Daoy (cell line): ENCODE data around the gene MAML3. TPM values are rescaled to one million over a fixed set of nuclear protein-coding genes. Genes with fewer than 3 reads are reported as not detected.

Source experiments
- DNase-seq: peaks from one replicate; pipeline ENCODE4 v3.0.0-alpha.2; 2015; ENCODE audit warnings: low read depth
- total RNA-seq: library from RNA; depleted of rRNA; stranded (reverse); fragments of >200 nt; shearing (Covaris generic); gene quantifications from 2 replicates; pipeline ENCODE4 v1.2.3, GENCODE V29; 2014

The MAML3 gene
- total RNA-seq, 1 experiment from 2014 or later = 2.7 TPM

DNA sequence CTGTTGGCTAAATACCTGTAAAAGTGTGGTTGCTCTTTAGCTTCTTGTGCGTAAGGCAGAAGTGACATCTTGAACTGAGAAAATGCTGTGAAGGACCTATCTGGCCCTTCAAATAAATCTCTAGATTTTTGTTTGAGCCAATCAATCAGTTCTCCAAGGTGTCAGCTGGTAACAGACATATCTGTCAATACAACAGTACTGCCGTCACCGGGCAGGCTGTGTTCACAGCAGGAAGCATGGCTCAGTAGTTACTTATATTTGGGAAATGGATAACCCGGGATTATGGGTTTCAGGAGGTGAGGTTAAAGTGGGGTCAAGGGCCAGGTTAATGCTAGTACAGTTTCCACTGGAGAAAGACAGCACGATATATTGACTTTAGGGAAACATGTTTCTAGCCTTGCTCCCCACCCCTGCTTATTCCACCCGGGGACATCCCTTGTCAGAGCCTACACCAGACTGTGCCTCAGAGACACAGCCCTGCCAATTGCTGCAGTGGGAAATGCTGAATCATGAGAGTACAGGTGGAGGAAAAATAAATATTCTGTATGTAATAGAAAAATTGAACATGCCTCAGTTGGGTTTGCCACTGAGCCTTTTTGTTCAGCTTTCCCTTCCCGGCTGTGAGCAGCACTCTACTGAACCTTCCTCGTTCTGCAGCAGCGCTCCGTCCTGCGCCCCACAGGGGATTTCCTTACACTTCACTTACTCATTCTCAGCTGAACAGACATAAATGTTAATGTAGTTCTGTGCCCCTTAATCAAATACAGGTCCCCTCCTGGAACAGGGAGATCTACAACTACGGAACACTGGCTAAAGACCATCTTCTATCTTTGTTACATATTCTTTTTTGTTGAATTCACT lies 367.3 kb downstream of the MAML3 start:
- DNase-seq = no peak

DNA sequence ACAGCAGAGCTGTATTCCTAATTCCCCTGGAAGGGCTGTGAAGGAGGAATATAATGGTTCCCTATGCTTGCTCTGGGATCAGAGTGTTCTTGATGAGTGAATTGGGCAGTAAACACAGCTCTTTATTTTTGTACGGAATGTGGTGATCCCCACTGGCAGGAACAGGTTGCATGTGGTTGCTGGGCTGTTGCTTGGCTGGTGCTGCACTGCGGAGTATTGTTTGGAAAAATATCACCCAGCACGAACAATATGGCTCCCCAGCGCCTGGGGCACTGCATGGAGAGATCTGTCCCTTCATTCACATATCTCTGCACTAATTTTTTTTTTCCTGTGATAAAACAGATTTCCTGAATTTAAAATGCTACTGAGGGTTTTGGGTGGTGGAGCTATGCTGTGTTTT lies 368.6 kb downstream of the MAML3 start:
- DNase-seq = no peak

DNA sequence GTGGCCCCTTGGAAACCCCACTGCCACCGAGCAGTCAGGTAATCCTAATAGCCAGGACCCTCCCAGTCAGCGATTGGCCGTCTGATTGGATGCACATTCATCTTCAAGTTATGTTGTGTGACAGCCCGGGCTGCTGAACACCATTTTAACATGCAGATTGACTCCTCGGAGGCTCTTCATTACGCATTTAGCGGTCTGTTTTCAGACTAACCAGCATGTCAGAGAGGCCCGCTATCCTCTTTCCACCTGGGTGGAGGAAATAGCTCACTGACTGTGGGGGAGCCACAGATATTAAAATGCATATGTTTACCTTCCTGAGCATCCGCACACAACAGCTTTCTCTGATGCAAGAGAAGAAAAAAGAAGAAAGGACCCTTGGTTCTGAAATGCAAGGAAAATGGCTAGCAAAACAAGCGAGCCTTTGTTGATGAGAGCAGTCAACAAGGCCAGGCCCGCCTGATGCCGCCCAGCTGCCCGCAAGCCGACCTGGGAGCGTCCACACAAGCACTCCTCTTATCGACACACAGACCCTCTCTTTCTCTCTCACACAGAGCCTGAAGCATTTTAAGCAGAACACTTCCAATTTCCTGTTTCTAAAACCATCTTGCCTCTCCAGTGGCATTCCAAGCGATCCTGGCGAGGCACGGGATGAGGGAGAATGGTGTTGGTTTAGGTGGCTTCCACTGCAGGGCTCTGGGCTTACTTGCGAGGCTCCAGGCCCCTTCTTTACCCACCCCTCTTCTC lies 370.1 kb downstream of the MAML3 start:
- DNase-seq = no peak

GRCh38 chr4:139782926-139783522 lies 371.0 kb downstream of the MAML3 start:
- DNase-seq = no peak

DNA sequence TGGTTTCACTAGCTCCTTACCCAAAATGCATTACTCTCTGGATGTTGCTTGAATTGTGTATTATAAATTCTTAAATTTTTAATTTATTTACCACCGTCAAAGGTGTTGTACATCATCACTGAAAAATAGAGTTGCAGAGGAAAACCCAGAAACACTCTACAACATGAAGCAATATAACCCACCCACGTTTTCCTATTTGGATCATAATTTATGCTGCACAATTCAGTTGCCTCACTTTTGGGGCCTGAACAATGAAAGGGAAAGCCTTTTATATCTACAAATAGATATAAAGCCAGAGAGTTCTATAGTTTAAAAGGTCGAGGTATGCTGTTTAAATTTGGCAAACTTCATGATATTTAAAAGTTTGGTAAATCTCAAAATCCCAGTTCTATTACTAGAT lies 372.9 kb downstream of the MAML3 start:
- DNase-seq = no peak

GRCh38 chr4:139779691-139780090 lies 374.3 kb downstream of the MAML3 start:
- DNase-seq = no peak

DNA sequence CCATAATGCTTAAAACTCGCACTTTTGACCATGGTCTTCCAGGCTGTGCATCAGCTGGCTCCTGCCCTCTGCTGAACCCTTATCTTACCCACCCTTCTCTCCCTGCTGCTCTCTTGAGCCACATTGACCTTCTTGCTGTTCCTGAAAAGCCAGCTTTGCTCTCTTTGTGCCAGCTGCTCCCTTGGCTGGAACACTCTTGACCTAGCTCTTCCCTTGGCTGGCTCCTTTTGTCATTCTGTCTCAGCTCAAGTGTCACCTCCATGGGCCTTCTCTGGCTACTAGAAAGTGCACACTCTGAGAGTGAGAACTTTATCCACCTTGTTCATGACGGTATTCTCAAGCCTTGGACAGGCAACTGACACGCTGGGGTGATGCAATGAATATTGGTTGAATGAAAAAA lies 376.2 kb downstream of the MAML3 start:
- no peak for DNase-seq

- no peak for DNase-seq
Measured at GRCh38 chr4:139776235-139776634, 377.7 kb downstream of the MAML3 start.

- DNase-seq = peak; percentile 6
Measured at GRCh38 chr4:139774759-139775487, 379.1 kb downstream of the MAML3 start.

GRCh38 chr4:139773560-139774318 lies 380.2 kb downstream of the MAML3 start:
- DNase-seq = no peak

GRCh38 chr4:139770361-139770760 lies 383.6 kb downstream of the MAML3 start:
- no peak for DNase-seq

DNA sequence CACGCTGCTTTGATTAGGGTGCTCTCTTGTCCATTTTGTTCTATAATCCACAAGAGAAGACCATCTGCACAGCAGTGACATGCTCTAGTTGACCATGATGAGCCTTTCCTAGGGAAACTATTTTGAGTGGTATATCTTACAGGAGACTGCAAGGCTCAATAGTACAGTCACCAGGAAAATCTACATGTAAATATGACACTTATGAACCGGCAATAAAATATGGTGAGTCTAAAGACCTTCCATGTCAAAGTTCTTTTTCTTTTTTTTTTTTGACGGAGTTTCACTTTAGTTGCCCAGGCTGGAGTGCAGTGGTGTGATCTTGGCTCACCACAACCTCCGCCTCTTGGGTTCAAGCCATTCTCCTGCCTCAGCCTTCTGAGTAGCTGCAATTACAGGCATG lies 384.6 kb downstream of the MAML3 start:
- no peak for DNase-seq

DNA sequence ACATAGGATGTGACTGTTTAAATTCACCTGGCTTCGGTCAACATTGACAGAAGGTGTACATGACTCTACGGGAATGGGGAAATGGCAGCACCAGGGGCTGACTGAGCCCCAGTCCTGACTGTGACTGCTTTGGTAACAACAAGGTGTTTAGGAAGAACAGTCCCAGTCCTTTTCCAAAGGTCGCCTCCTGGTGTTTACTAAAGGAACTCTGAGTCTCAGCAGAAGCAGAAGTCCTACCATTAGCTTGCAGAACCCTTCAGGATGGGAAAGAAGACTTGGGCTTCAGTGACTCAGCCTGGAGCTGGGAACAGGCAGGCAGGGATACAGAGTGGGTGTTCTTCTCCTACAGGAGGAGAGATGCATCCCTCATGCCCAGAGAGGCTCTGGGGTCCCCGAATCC lies 385.1 kb downstream of the MAML3 start:
- no peak for DNase-seq

DNA sequence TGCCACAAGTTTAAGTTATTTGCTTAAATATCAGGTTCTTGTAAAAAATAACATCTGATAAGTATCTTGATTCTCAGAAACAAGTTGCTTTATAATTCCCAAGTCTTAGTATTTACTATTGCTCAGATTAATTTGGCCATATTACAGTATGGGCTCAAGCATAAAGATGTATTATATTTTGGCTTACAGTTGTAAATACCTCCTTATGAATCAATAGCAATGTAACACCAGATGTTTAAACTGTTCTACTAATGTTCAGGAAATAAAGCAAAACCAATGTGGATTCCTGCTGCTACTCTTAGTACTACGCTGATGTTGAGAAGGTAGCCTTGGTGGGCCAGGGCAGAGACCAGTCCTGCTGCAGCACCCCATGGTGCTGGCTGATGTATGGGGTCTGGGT lies 385.6 kb downstream of the MAML3 start:
- no peak for DNase-seq

DNA sequence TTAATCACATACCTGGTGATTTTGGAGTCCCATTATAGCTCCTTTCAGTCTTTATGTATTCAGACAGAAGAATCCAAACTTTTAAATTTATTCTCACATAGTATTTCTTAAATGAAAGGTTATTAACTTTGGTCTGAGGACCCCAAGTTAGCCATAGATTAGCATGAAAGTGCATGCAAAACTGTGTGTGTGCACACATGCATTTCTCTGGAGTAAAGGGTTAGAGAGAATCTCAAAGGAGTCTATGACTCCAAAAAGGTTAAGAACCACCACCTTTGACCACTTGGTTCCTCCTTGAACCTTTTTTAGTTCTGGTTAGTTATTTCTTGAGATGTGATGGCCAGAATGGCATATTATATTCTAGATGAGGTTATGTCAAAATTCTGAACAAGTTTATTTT lies 386.4 kb downstream of the MAML3 start:
- no peak for DNase-seq

- no peak for DNase-seq
Measured at GRCh38 chr4:139767168-139767567, 386.8 kb downstream of the MAML3 start.

- DNase-seq = no peak
Measured at GRCh38 chr4:139764686-139765310, 389.2 kb downstream of the MAML3 start.

GRCh38 chr4:139764182-139764581 lies 389.8 kb downstream of the MAML3 start:
- DNase-seq = no peak

DNA sequence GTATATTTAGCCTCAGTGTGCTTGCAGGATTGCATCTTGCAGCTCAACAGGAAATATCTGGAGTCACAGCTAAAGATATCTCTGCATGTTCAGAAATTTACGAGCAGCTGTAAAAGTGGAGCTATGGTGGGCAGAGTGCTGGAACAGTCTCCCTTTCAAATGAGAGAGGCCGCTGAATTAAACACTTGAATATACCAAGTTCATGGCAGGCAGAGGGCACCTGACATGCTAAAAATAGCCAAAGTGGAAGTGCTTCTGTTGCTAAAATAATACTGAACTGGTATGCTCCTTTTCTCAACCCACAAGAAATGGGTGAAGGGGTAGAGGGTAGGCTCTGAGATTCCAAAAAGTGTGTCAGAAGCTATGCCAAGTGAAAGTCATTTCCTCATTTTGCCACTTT lies 390.3 kb downstream of the MAML3 start:
- no peak for DNase-seq

GRCh38 chr4:139763205-139763604 lies 390.8 kb downstream of the MAML3 start:
- DNase-seq = no peak

GRCh38 chr4:139762720-139763119 lies 391.3 kb downstream of the MAML3 start:
- no peak for DNase-seq
